Breast epithelium (tissue), 3 donors: ENCODE data around the gene SMARCD3.

Source experiments
- CTCF ChIP-seq, 3 donors: fragments of 450-650 bp; IDR thresholded peaks; one replicate each; pipeline ENCODE4 v1.5.1; 2016 to 2017; ENCODE audit warnings: antibody characterized with exemption in 3 of 3, mild to moderate bottlenecking in 3 of 3, moderate library complexity in 3 of 3
- POLR2A ChIP-seq: fragments of 450-650 bp; IDR thresholded peaks from one replicate; pipeline ENCODE4 v1.6.1; 2016; ENCODE audit warnings: antibody characterized with exemption, mild to moderate bottlenecking, moderate library complexity

- TF ChIP-seq CTCF (IDR thresholded peaks at IDR 0.05) (no peak), POLR2A (no peak)
Observed at GRCh38 chr7:151248346-151249033, at the start of gene SMARCD3.
